ENCODE measurements around the gene CCDC91. TPM values are rescaled to one million over a fixed set of nuclear protein-coding genes. Genes with fewer than 3 reads are reported as not detected.

Gene CCDC91, protein sequence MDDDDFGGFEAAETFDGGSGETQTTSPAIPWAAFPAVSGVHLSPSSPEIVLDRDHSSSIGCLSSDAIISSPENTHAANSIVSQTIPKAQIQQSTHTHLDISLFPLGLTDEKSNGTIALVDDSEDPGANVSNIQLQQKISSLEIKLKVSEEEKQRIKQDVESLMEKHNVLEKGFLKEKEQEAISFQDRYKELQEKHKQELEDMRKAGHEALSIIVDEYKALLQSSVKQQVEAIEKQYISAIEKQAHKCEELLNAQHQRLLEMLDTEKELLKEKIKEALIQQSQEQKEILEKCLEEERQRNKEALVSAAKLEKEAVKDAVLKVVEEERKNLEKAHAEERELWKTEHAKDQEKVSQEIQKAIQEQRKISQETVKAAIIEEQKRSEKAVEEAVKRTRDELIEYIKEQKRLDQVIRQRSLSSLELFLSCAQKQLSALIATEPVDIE
- total RNA-seq (2021) (24.0 and 26.8 TPM in 2 replicates), Bru-seq, nascent RNA (percentile 75 among the genes with signal in this experiment), BruChase-seq, experiment 1, labeled RNA remaining after a 2-hour chase (percentile 67 among the genes with signal in this experiment), BruChase-seq, experiment 2, labeled RNA remaining after a 6-hour chase (percentile 52 among the genes with signal in this experiment)
- long read RNA-seq, partial matches to known transcripts, result 2 of 41 reads
- long read RNA-seq, other reads (novel, unspliced or antisense), result 34 of 41 reads

DNA sequence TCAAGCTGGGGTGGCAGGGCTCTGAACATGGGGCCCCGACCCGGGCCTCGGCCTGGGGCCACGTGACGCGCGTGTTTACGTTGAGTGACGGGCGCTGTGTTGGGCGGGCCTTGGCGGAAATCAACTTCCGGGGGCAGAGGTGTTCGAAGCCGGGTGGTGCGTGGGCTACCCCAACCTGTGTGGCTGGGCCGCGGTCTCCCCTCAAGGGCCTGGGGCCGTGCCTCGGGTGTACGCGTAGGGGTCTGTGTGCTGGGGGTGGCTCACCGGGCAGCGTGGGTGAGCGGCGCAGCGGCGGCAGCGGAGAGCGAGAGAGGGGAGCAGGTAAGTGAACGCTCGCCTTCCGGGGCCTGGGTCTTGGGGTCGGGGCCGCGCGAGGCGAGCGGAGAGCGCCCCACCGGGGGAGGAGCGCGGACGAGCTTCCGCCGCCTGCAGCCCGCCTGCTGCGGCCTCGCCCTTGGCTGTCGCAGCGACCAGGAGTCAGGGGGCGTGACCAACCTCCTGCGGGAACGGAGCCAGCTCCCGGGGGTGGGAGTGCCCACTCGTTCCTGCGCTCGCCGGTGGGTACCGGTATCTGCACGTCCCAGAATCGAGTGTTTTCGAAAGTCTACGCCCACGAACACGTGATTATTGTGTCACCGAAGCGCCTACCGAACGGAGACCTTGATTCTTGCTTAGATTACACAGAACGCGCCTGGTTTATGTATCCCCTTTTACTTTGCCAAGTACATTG lies at the start of gene CCDC91:
CCDC91 (plus strand) TSS at position 136 of the 730 bp plus-strand sequence. CDS start 66,760 bp downstream, outside the sequence.
- no peaks in the 10 kb centered on the region for H3K9me3 ChIP-seq (ENCODE audit: low read depth, low read length, poor library complexity, severe bottlenecking)

GRCh38 chr12:28144059-28144458 lies 46.2 kb upstream of the CCDC91 start:
- intact Hi-C loops (cut with micrococcal nuclease; ENCODE audit: unreplicated experiment), result no loop called here
- H3K9me3 ChIP-seq (ENCODE audit: low read depth, low read length, poor library complexity, severe bottlenecking), result no peaks in the 10 kb centered on the region
- H3K27ac ChIP-seq (ENCODE audit: low read depth, low read length, poor library complexity, severe bottlenecking), result no peak overlapping the region
- H3K4me3 ChIP-seq (ENCODE audit: low read depth, low read length, poor library complexity, severe bottlenecking), result no peak overlapping the region
- TF ChIP-seq EZH2 (IDR thresholded peaks at IDR 0.05; ENCODE audit: borderline replicate concordance, low read depth, low read length, poor library complexity, severe bottlenecking), result no peak
- TF ChIP-seq, protein P1, sequence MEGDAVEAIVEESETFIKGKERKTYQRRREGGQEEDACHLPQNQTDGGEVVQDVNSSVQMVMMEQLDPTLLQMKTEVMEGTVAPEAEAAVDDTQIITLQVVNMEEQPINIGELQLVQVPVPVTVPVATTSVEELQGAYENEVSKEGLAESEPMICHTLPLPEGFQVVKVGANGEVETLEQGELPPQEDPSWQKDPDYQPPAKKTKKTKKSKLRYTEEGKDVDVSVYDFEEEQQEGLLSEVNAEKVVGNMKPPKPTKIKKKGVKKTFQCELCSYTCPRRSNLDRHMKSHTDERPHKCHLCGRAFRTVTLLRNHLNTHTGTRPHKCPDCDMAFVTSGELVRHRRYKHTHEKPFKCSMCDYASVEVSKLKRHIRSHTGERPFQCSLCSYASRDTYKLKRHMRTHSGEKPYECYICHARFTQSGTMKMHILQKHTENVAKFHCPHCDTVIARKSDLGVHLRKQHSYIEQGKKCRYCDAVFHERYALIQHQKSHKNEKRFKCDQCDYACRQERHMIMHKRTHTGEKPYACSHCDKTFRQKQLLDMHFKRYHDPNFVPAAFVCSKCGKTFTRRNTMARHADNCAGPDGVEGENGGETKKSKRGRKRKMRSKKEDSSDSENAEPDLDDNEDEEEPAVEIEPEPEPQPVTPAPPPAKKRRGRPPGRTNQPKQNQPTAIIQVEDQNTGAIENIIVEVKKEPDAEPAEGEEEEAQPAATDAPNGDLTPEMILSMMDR (conservative IDR thresholded peaks at IDR 0.05; ENCODE audit: low read depth, low read length), result no peak
- no peak for DNase-seq (ENCODE audit: low spot score)
- ChIA-PET CTCF (no interaction called here), POLR2A (ENCODE audit: low non-redundant PET) (no interaction called here)
- peaks cover 4% of the 10 kb centered on the region for H3K4me1 ChIP-seq (ENCODE audit: insufficient read depth, low read length, poor library complexity, severe bottlenecking)
- H3K27me3 ChIP-seq (replicated peaks; ENCODE audit: insufficient read depth, low read depth, low read length, poor library complexity), result no peaks in the 10 kb centered on the region
- BruUV-seq (replicated peaks), result no TSS peak
- no peaks in the 10 kb centered on the region for H3K36me3 ChIP-seq (ENCODE audit: insufficient read depth, low read length, poor library complexity, severe bottlenecking)

More for the DNA sequence above, at the start of gene CCDC91:
- DNase-seq (ENCODE audit: low spot score), result peak; percentile 82
- POLR2A ChIA-PET (ENCODE audit: low non-redundant PET), result interaction anchor here (0.7 kb wide), 1 partner anchor 147 kb away, joined by 4 read pairs; no protein-coding TSS in a partner anchor
- CTCF ChIA-PET, result no interaction called here
- no TSS peak for BruUV-seq (replicated peaks)
- peaks cover 3% of the 10 kb centered on the region for H3K4me1 ChIP-seq (ENCODE audit: insufficient read depth, low read length, poor library complexity, severe bottlenecking)
- no peaks in the 10 kb centered on the region for H3K27me3 ChIP-seq (replicated peaks; ENCODE audit: insufficient read depth, low read depth, low read length, poor library complexity)
- peak within 1 kb of the TSS; percentile 87 for H3K27ac ChIP-seq (ENCODE audit: low read depth, low read length, poor library complexity, severe bottlenecking)
- intact Hi-C loops (cut with micrococcal nuclease; ENCODE audit: unreplicated experiment), result no loop called here
- H3K36me3 ChIP-seq (ENCODE audit: insufficient read depth, low read length, poor library complexity, severe bottlenecking), result no peaks in the 10 kb centered on the region
- TF ChIP-seq, protein P1 (conservative IDR thresholded peaks at IDR 0.05; ENCODE audit: low read depth, low read length), result no peak
- TF ChIP-seq EZH2 (IDR thresholded peaks at IDR 0.05; ENCODE audit: borderline replicate concordance, low read depth, low read length, poor library complexity, severe bottlenecking), result no peak
- peak within 1 kb of the TSS; percentile 85 for H3K4me3 ChIP-seq (ENCODE audit: low read depth, low read length, poor library complexity, severe bottlenecking)

- Histone ChIP-seq H3K9me3 (ENCODE audit: low read depth, low read length, poor library complexity, severe bottlenecking) (no peaks in the 10 kb centered on the region), H3K27me3 (replicated peaks; ENCODE audit: insufficient read depth, low read depth, low read length, poor library complexity) (no peaks in the 10 kb centered on the region), H3K4me1 (ENCODE audit: insufficient read depth, low read length, poor library complexity, severe bottlenecking) (peaks cover 4% of the 10 kb centered on the region), H3K27ac (ENCODE audit: low read depth, low read length, poor library complexity, severe bottlenecking) (no peak overlapping the region), H3K4me3 (ENCODE audit: low read depth, low read length, poor library complexity, severe bottlenecking) (no peak overlapping the region), H3K36me3 (ENCODE audit: insufficient read depth, low read length, poor library complexity, severe bottlenecking) (no peaks in the 10 kb centered on the region)
- no TSS peak for BruUV-seq (replicated peaks)
- no peak for DNase-seq (ENCODE audit: low spot score)
- TF ChIP-seq, protein P1 (conservative IDR thresholded peaks at IDR 0.05; ENCODE audit: low read depth, low read length), result no peak
- no peak for TF ChIP-seq EZH2 (IDR thresholded peaks at IDR 0.05; ENCODE audit: borderline replicate concordance, low read depth, low read length, poor library complexity, severe bottlenecking)
- CTCF ChIA-PET, result no interaction called here
- POLR2A ChIA-PET (ENCODE audit: low non-redundant PET), result no interaction called here
- intact Hi-C loops (cut with micrococcal nuclease; ENCODE audit: unreplicated experiment), result no loop called here
Measured at GRCh38 chr12:28144532-28144931, 45.7 kb upstream of the CCDC91 start.

Data from A673 (cell line).